GM18526 (cell line): ENCODE measurements around the gene SPDEF.

ENCODE experiments used
- POLR2A ChIP-seq: IDR thresholded peaks from 3 replicates; pipeline ENCODE4 v1.6.1; 2011; ENCODE audit not compliant: insufficient read length; ENCODE audit errors: extremely low read depth

The SPDEF gene

GRCh38 chr6:34556031-34556471, at the start of gene SPDEF:
TSS of gene SPDEF (minus strand) at chr6:34556329. CDS start at chr6:34544455, 11,874 bp downstream.
- no peak for TF ChIP-seq POLR2A

GRCh38 chr6:34603707-34604106, 47.6 kb upstream of the SPDEF start:
- TF ChIP-seq POLR2A, result no peak

GRCh38 chr6:34602318-34603111, 46.4 kb upstream of the SPDEF start:
- TF ChIP-seq POLR2A, result no peak

- TF ChIP-seq POLR2A, result no peak
Measured at GRCh38 chr6:34601706-34602105, 45.6 kb upstream of the SPDEF start.

GRCh38 chr6:34600796-34601195, 44.7 kb upstream of the SPDEF start:
- no peak for TF ChIP-seq POLR2A

GRCh38 chr6:34600101-34600500, 44.0 kb upstream of the SPDEF start:
- TF ChIP-seq POLR2A, result no peak

- TF ChIP-seq POLR2A, result no peak
Measured at GRCh38 chr6:34598712-34599111, 42.6 kb upstream of the SPDEF start.

GRCh38 chr6:34597605-34598353, 41.6 kb upstream of the SPDEF start:
- no peak for TF ChIP-seq POLR2A

- no peak for TF ChIP-seq POLR2A
Measured at GRCh38 chr6:34596798-34597197, 40.7 kb upstream of the SPDEF start.

GRCh38 chr6:34595332-34596184, 39.4 kb upstream of the SPDEF start:
- TF ChIP-seq POLR2A, result no peak

GRCh38 chr6:34593701-34594100, 37.6 kb upstream of the SPDEF start:
- TF ChIP-seq POLR2A, result no peak

GRCh38 chr6:34592208-34592952, 36.3 kb upstream of the SPDEF start:
- TF ChIP-seq POLR2A, result no peak

GRCh38 chr6:34589691-34590090, 33.6 kb upstream of the SPDEF start:
- TF ChIP-seq POLR2A, result no peak

GRCh38 chr6:34589140-34589539, 33.0 kb upstream of the SPDEF start:
- TF ChIP-seq POLR2A, result no peak

GRCh38 chr6:34587851-34588250, 31.7 kb upstream of the SPDEF start:
- no peak for TF ChIP-seq POLR2A
